ENCODE data around the gene MRPL53. TPM values are rescaled to one million over a fixed set of nuclear protein-coding genes. Genes with fewer than 3 reads are reported as not detected.
A peak's percentile ranks its signal among the peaks of the same experiment; 100 is the strongest.
"Not testable (repeated sequence)": the region's sequence is repeated elsewhere in the genome, so short reads cannot be mapped to it uniquely, and the experiment has no call there.

The MRPL53 gene
- total RNA-seq, 4 donors from 2014 or later: 15.4 to 40.4 (median 38.8) TPM

- Histone ChIP-seq H3K4me1 (no peaks in the 10 kb centered on the region), H3K36me3 (no peaks in the 10 kb centered on the region), H3K4me3 (no peak overlapping the region), H3K9me3 (no peaks in the 10 kb centered on the region), H3K27ac (replicated peaks in 1 of 4) (no peak overlapping the region), H3K27me3 (peaks cover 0 to 6% (median 0%) of the 10 kb centered on the region in 4 donors)
- intact Hi-C loops (cut with DNase I): no loop called here
- no peak for TF ChIP-seq POLR2A (IDR thresholded peaks at IDR 0.05; ENCODE audit: low read depth)
- 67% methylated on average over 2 of the region's 2 CpGs for WGBS
- no peak for DNase-seq (ENCODE audit: extremely low spot score)
These were observed 23.7 kb downstream of the MRPL53 start for GRCh38 chr2:74448771-74449170.

GRCh38 chr2:74447230-74447999 is 25.1 kb downstream of the MRPL53 start:
- intact Hi-C loops (cut with DNase I): no loop called here
- no peaks in the 10 kb centered on the region for H3K36me3 ChIP-seq
- 84% methylated on average over 5 of the region's 5 CpGs for WGBS
- H3K4me3 ChIP-seq: no peak overlapping the region
- H3K4me1 ChIP-seq: peaks cover 0 to under 1% (median under 1%) of the 10 kb centered on the region in 4 donors
- H3K27me3 ChIP-seq: peaks cover 0 to 15% (median under 1%) of the 10 kb centered on the region in 4 donors
- TF ChIP-seq POLR2AphosphoS5 (IDR thresholded peaks at IDR 0.05) (no peak), POLR2A (IDR thresholded peaks at IDR 0.05; ENCODE audit: low read depth) (no peak), EP300 (IDR thresholded peaks at IDR 0.05) (no peak), CTCF (IDR thresholded peaks at IDR 0.05) (no peak)
- no peak overlapping the region for H3K27ac ChIP-seq (replicated peaks in 1 of 4)
- no peaks in the 10 kb centered on the region for H3K9me3 ChIP-seq
- DNase-seq (ENCODE audit: extremely low spot score): no peak

- Histone ChIP-seq H3K4me1 (peaks cover 17 to 27% (median 22%) of the 10 kb centered on the region in 4 donors), H3K36me3 (no peaks in the 10 kb centered on the region), H3K27ac (replicated peaks in 1 of 4) (no peak overlapping the region), H3K4me3 (no peak overlapping the region), H3K9me3 (no peaks in the 10 kb centered on the region), H3K27me3 (peaks cover 0 to 30% (median 7%) of the 10 kb centered on the region in 4 donors)
- WGBS: 22% methylated on average over 5 of the region's 5 CpGs
- intact Hi-C loops (cut with DNase I): no loop called here
- TF ChIP-seq CTCF (IDR thresholded peaks at IDR 0.05): no peak
- no peak for TF ChIP-seq POLR2A (IDR thresholded peaks at IDR 0.05; ENCODE audit: low read depth)
- TF ChIP-seq POLR2AphosphoS5 (IDR thresholded peaks at IDR 0.05): no peak
- no peak for TF ChIP-seq EP300 (IDR thresholded peaks at IDR 0.05)
- DNase-seq (ENCODE audit: extremely low spot score): no peak
These were observed 27.8 kb downstream of the MRPL53 start for GRCh38 chr2:74444498-74445318.

- H3K9me3 ChIP-seq; H3K36me3 ChIP-seq; DNase-seq (ENCODE audit: extremely low spot score); intact Hi-C loops (cut with DNase I): not testable (repeated sequence)
- Histone ChIP-seq H3K4me1 (peaks cover 30 to 47% (median 40%) of the 10 kb centered on the region in 4 donors), H3K27me3 (peaks cover 0 to 27% (median 7%) of the 10 kb centered on the region in 4 donors), H3K4me3 (peak overlapping the region in 3 of 4 donors; percentile 59 to 66 (median 63)), H3K27ac (replicated peaks in 1 of 4) (peak overlapping the region in 2 of 4 donors; percentile 82 to 83)
- WGBS: 93% methylated on average over 16 of the region's 16 CpGs
These were observed 29.8 kb downstream of the MRPL53 start for GRCh38 chr2:74442483-74443297.

- Histone ChIP-seq H3K27ac (replicated peaks in 1 of 4) (peak within 1 kb of the TSS; percentile 80 to 86 (median 82)), H3K4me3 (peak within 1 kb of the TSS; percentile 59 to 66 (median 63)), H3K9me3 (no peaks in the 10 kb centered on the region), H3K27me3 (peaks cover 0 to 27% (median 7%) of the 10 kb centered on the region in 4 donors), H3K4me1 (peaks cover 30 to 51% (median 48%) of the 10 kb centered on the region in 4 donors), H3K36me3 (no peaks in the 10 kb centered on the region)
- intact Hi-C loops (cut with DNase I): no loop called here
- TF ChIP-seq CTCF (IDR thresholded peaks at IDR 0.05) (no peak), POLR2A (IDR thresholded peaks at IDR 0.05; ENCODE audit: low read depth) (no peak), POLR2AphosphoS5 (IDR thresholded peaks at IDR 0.05) (peak in 1 of 2 donors; percentile 15), EP300 (IDR thresholded peaks at IDR 0.05) (no peak)
- DNase-seq (ENCODE audit: extremely low spot score): no peak
- 16% methylated on average over 56 of the region's 75 CpGs for WGBS
These were observed 30.6 kb downstream of the MRPL53 start, which contains the start of gene RTKN for GRCh38 chr2:74441690-74442482. Gene RTKN, minus strand, starts transcription at chr2:74441937. Its CDS starts 121 bp downstream, at chr2:74441816.

Data from esophagus muscularis mucosa (tissue), 4 donors.